Stimulated activated CD4-positive, alpha-beta T cell treated with anti-CD3 and anti-CD28 coated beads, Interleukin-1b, Interleukin-23, amount 100 ng/mL, for 24 hours (primary cell): ENCODE measurements around the gene WDR45B.

Experiments used
- DNase-seq, 4 experiments: peaks; one replicate each; pipeline ENCODE4 v3.0.0-alpha.2; 2020; ENCODE audit warnings: low read depth in 4 of 4, low spot score in 1 of 4

The WDR45B gene

GRCh38 chr17:82631544-82631943 is 16.7 kb downstream of the WDR45B start:
- no peak for DNase-seq

- no peak for DNase-seq
Measured at GRCh38 chr17:82630212-82630611, 18.0 kb downstream of the WDR45B start.

- DNase-seq, result no peak
Measured at GRCh38 chr17:82629748-82630147, 18.5 kb downstream of the WDR45B start.

DNA sequence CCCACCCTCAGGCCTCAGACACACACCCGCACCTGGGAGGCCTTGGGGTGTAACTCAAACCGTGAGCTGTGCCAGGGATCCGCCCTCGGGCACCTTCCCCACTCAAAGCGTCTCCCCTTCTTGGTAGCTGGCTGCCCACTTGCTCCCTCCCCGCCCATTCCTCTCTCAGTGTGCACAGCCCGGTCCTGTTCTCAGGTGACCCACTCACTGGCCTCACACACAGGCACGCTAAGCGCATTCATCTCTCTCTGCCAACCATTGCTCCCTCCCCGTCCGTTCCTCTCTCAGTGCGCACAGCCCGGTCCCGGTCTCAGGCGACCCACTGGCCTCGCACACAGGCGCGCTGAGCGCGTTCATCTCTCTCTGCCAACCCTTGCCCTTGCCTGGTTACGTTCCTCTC is 20.8 kb downstream of the WDR45B start:
- DNase-seq, result no peak

- DNase-seq, result no peak
Measured at GRCh38 chr17:82623707-82624106, 24.5 kb downstream of the WDR45B start.

GRCh38 chr17:82619641-82620040 is 28.6 kb downstream of the WDR45B start:
- DNase-seq, result no peak

DNA sequence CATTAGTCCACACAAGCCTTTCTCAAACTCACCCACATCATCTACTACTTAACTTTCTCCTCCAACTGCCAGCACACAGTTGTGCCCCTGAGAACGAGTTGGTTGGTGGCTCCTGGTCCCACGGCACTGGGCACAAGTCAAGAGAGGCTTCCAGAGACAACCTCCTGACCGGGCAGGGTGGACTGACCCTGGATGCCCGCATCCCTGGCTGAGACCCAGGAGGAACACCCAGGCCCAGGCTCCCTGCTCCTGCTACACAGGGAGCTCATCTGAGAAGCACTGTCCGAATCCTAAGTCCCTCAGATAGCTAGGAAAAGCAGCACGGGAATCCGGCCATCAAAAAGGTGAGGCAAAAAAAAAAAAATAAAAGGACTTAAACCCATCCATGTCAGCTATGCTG is 29.0 kb downstream of the WDR45B start:
- no peak for DNase-seq

DNA sequence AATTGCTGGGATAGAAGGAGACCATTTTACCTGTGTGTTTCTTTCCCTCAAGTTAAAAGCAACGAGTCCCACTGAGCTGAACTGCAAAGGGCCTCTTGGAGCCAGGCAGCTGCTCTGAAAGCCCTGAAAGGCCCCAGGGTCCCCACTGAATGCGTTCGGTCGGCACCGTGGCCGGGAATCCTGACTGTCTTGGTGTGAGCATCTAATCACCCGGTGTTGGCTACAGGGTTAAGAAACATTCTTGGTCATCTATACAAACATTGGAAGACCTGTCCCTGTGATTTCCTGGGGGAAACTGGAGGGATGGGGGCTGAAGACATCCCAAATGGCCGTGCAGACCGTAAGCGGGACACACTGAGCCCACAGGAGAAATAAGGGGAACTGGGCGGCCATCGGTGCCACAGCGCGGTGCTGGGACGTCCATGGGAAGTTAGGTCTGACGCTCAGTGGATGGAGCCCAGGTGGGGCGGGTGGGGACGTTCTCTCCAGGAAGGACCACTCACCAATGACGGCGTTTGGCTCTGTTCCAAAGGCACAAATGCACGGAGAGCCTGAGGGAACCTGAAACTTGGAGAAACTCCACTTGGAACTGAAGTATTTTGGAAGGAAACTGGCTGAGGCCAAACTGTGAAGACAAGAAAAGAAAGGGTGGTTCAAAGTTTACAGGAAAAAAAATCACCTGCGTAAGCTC is 32.1 kb downstream of the WDR45B start:
- DNase-seq, result no peak

- DNase-seq, result no peak
Measured at GRCh38 chr17:82615084-82616020, 32.9 kb downstream of the WDR45B start.

DNA sequence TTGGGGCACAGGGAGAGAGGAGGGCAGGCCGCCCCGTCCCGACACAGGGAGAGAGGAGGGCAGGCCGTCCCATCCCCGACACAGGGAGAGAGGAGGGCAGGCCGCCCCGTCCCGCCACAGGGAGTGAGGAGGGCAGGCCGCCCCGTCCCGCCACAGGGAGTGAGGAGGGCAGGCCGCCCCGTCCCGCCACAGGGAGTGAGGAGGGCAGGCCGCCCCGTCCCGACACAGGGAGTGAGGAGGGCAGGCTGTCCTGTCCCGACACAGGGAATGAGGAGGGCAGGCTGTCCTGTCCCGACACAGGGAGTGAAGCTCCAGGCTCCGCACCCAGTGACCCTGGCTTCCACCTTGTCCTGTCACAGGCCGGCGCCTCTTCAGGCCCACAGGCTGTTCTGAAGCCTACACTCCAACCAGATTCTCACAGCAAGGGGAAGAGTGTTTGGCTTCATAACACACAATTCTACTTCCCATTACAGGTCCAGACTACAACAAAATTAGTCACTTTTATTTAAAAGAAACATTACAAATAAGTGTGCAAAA is 34.1 kb downstream of the WDR45B start:
- DNase-seq, result no peak

GRCh38 chr17:82613283-82614094 is 34.8 kb downstream of the WDR45B start:
- no peak for DNase-seq

DNA sequence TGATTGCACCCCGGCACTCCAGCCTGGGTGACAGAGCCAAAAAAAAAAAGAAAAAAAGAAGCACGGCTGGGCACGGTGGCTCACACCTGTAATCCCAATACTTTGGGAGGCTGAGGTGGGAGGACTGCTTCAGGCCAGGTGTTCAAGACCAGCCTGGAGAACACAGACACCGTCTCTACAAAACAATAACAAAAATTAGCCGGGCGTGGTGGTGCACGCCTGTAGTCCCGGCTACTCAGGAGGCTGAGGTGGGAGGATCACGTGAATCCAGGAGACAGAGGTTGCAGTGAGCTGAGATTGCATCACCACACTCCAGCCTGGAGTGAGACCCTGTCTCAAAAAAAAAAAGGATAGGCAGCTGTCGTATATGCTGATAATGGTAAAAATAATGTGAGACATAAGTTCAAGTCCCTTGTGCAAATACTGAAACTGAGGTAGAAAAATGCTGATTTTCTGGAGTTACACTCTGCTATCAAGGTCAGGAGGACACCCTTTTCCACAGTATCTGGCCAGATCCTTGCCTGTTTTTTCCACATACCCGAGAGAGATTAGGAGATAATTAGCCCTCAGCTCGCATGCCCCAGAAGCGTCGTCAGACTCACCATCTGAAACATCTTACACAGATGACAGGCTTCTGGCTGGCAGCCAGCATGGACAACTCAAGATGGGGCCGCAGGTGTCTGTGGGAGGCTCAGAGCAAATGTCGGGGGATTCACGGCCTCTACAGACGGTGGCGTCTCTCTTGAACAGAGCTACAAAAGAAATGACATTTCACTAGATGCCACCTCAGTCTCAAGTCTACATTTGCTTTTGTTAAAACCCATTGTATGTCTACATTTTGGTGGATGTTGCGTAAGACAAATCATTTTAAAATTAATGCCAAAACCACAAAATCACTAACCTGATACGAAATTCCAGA is 36.8 kb downstream of the WDR45B start:
- DNase-seq, result no peak

DNA sequence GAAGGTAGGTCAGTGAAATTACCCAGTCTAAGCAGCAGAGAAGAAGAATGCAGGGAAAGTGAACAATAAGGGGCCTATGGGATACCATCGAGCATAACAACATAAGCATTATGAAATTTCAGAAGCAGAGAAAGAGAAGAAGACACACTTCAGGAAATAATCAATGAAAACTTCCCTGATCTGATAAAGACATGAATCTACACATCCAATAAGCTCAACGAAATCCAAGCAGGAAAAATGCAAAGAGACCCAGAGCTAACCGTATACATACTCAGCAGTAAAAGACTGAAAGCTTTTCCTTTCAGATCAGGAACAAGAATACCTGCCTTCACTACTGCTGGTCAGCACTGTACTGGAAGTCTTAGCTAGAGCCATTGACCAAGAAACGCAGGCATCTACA is 38.6 kb downstream of the WDR45B start:
- DNase-seq, result no peak

GRCh38 chr17:82608816-82609215 is 39.4 kb downstream of the WDR45B start:
- no peak for DNase-seq

- no peak for DNase-seq
Measured at GRCh38 chr17:82605939-82606600, 42.2 kb downstream of the WDR45B start.

- no peak for DNase-seq
Measured at GRCh38 chr17:82604532-82604931, 43.7 kb downstream of the WDR45B start.

- DNase-seq, result no peak
Measured at GRCh38 chr17:82603981-82604448, 44.2 kb downstream of the WDR45B start.

GRCh38 chr17:82602986-82603710 is 45.1 kb downstream of the WDR45B start:
- no peak for DNase-seq

- no peak for DNase-seq
Measured at GRCh38 chr17:82602487-82602886, 45.8 kb downstream of the WDR45B start.
